Caki2 (cell line): ENCODE measurements around the gene CCDC126. TPM values are rescaled to one million over a fixed set of nuclear protein-coding genes. Genes with fewer than 3 reads are reported as not detected.
"Not testable (repeated sequence)": the region's sequence is repeated elsewhere in the genome, so short reads cannot be mapped to it uniquely, and the experiment has no call there.

Experiments used
- DNase-seq: peaks from one replicate; pipeline ENCODE4 v3.0.0-alpha.2; 2015; ENCODE audit warnings: low read depth
- in situ Hi-C: cut with HindIII; loops from 2 replicates; pipeline ENCODE4 v1.10.0; 2016; ENCODE audit warnings: low sequenced_read_pairs, low pct_unique_long_range_greater_than_20kb, mixed read lengths
- total RNA-seq: library from RNA; depleted of rRNA; stranded (reverse); fragments of >200 nt; shearing (Covaris generic); gene quantifications from 2 replicates; pipeline ENCODE4 v1.2.3, GENCODE V29; 2014; ENCODE audit warnings: low replicate concordance; rRNA removed

Gene CCDC126, protein sequence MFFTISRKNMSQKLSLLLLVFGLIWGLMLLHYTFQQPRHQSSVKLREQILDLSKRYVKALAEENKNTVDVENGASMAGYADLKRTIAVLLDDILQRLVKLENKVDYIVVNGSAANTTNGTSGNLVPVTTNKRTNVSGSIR
- 4.2 and 7.6 TPM in 2 replicates for total RNA-seq

DNA sequence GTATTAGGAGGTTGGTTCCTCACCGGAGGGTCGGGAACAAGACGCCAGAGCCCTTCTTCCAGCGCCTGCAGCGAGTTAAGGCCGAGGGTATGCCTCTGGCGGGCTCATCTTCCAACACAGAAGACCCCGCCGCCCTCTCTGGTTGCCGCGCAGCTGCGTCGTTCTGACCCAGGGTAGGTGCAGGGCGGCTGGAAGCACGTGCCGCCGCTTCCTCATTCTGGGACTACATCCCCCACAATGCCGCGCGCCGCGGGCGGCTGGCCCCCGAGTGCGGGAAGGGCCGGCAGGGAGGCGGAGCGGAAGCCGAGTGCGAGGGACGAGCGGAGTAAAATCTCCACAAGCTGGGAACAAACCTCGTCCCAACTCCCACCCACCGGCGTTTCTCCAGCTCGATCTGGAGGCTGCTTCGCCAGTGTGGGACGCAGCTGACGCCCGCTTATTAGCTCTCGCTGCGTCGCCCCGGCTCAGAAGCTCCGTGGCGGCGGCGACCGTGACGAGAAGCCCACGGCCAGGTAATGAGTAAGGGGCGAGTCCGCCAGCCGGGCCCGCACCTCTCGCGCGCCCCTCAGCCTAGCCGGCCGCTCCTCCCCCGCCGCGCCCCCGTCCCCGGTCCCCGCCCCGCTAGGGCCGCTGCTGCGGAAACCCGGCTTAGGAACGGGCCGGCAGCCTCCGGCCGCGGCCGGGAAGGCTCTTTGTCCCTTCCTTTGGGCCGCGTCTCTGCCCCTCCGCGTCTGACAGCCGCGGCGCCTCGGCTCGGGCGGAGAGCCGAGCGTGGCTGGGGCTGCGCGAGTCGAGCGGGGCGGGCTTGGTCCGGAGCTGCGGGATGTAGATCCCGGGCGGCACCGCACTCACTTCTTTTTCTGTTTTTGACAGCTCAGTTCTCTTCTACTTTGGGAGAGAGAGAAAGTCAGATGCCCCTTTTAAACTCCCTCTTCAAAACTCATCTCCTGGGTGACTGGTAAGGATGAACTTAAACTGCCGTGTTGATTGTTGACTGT, at the start of gene CCDC126:
Gene CCDC126 (plus strand): TSS at position 289 of the 998 bp plus-strand sequence. CDS start 13,934 bp downstream, outside the sequence.
- peak; percentile 90 for DNase-seq
- in situ Hi-C loops, result no loop called here

DNA sequence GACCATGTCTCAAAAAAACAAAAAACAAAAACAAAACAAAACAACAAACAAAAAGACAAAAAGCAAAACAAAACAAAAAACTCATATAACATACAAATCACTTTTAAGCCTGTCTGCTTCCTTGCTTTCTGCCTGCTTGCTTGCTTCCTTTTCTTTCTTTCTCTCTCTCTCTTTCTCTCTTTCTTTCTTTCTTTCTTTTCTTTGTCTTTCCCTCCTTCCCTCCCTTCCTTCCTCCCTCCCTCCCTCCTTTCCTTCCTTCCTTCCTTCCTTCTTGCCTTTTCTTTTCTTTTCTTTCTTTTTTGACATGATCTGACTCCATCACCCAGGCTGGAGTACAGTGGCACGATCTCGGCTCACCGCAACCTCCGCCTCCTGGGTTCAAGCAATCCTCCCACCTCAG, 49.5 kb upstream of the CCDC126 start:
- in situ Hi-C loops, result no loop called here
- no peak for DNase-seq

DNA sequence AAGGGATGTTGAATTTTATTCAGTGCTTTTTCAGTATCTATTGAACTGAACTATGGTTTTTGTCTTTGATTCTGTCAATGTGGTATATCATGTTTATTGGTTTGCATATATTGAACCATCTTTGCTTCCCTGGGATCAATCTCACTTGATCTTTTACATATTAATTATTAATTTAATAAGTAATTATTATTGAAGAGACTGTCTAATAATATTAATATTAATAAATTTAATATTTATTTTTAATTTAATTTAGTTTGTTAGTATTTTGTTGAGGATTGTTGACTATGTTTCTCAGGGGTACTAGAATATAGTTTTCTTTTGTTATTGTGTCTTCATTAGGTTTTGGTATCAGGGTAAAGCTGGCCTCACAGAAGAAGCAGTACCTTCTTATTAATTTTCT, 38.9 kb upstream of the CCDC126 start:
- no peak for DNase-seq
- in situ Hi-C loops, result no loop called here

DNA sequence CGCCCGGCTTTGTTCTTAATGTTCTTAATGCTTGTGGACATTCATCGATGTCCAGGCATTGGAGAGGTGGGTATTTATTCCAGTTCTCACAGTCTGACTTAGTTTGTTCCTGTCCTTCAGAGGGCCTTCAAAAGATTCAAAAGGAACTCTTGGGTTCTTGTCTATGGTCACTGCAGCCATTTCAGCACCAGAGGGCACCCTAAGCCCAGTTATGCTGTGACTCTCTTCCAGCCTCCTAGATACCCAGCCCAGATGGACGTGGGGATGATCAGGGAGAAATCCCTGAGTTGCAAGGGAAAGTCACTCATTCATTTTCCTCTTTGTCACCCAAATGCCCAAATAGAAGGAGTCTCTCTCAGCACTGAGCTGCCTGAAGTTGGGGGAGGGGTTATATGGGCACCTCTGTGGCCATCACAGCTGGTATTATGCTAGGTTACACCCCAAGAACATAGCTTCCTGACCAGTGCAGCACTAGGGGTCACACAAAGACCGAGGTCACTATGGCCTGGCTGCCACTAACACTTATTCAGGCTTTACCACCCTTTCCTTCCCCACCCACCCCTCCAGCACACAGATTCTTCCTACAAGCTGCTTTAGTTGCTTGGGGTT, 26.5 kb upstream of the CCDC126 start:
- DNase-seq, result peak; percentile 59
- in situ Hi-C loops, result no loop called here

DNA sequence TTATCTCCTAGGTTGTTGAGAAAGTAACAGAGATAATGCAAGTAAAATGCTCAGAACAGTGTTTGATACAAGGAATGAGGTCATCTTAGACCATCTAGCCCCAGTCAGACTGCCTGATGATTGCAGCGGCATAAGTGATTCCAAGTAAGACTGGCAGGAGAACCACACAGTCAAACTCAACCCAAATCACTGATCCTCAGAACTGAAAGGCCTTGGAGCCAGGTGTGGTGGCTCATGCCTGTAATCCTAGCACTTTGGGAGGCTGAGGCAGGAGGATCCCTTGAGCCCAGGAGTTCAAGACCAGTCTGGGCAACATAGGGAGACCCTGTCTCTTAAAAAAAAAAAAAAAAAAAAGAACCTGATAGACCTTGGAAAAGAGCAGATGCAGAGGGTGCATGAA, 15.2 kb upstream of the CCDC126 start:
- in situ Hi-C loops, result not testable (repeated sequence)

DNA sequence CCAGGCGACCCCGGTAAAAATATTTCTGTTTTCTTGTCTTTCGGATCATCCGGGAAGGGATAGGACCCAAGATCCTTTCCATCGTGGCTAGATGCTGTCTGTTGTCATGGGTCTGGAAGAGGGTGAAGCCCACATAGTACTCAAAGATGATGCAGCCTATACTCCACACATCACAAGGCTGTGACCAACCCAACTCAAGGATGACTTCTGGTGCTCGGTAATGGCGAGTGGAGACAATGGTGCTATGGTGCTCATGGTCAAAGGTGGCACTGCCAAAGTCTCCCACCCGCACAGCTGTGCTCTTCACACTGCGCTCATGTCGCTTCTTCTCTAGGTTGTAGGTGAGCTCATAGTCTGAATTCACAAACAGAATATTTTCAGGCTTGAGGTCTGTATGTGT, 11.9 kb upstream of the CCDC126 start:
- DNase-seq, in situ Hi-C loops: not testable (repeated sequence)

More for the DNA sequence above, 15.2 kb upstream of the CCDC126 start:
- not testable (repeated sequence) for DNase-seq

DNA sequence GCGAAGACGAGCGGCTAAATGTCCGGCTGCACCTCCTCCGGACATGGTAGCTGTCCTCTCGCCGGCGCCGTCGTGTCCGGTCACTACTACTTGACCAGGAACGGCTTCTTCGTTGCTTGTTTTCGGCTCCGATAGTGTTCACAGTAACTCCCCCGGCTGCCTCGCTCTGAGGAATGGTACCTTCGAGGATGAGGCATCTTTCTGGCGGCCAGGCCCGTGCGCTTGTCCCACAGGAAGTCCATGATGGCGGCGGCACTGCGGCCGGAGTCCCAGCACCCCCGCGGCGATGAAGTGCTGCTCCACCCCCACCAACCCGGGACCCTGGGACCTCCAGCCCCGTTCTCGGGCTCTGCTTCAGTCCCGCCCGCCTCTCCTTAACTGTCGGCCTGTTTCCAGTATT, 11.0 kb upstream of the CCDC126 start:
- no peak for DNase-seq
- in situ Hi-C loops, result no loop called here

DNA sequence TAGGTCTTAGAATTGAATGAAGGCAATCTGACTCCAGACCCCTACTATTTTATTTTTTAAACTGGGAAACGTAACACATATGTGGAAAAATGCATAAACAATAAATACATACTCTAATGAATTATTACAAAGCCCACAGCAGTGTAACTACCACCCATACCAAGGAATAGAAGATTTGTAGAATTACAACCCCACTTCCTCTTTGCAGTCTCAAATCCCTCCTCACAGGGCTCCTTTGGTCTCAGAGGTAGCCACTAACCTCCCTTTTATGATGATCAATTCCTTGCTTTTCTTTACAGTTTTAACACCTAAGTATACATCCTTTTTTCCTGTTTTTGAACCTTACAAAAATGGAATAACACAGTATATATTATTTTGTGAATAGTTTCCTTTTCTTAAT, 6.7 kb upstream of the CCDC126 start:
- DNase-seq, result no peak
- in situ Hi-C loops, result no loop called here

DNA sequence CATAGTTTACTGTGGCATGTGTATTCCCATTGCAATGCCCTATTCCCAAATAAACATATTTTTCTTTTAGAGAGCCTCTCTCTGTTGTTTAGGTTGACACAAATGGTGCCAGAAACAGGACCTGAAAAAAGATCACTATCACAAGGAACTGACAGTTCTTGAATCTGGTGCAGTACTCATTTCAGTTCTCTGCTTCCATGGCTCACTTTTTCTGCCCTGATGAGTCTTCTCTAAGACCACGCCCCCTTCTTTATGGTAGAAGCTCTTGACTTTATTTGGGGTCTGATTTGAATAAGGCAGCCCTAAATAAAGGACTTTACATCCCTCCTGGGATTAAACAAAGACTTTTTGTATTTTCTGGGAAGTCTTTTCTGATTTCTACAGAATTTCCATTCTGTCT, 3.5 kb upstream of the CCDC126 start:
- in situ Hi-C loops, result no loop called here

DNA sequence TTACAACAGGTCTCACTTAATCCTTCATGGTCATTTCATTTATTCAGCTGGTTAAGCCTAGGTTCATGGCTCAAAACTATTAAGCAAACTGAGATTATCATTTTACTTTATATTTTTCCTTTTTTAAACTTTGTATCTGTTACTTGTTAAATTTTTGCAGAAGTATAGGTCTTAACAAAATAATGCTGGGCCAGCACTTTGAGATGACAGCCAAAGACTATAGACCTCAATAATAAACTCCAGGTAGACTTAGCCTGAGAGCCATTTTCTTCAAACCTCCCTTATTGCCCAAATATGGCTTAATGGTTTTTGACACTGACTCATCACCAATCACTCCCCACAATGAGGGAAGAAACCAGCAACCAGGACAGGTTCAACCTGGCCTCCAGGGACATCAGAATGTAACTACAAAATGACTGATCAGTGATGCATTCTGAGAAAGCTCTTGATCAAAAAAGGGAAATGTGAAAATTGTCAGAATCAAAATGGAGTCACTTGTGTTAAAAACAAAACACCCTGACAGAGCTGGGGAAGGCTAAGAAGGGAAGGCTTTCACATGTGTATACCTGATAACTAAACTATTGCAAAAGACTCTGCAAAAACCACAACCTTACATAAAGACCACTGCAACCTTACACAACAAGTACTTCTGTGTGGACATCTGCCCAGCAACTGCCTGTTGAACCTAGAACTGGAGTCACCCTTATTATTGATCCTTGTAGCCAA, 2.1 kb upstream of the CCDC126 start:
- in situ Hi-C loops, result no loop called here
- peak; percentile 36 for DNase-seq

More for the DNA sequence above, 3.5 kb upstream of the CCDC126 start:
- no peak for DNase-seq

DNA sequence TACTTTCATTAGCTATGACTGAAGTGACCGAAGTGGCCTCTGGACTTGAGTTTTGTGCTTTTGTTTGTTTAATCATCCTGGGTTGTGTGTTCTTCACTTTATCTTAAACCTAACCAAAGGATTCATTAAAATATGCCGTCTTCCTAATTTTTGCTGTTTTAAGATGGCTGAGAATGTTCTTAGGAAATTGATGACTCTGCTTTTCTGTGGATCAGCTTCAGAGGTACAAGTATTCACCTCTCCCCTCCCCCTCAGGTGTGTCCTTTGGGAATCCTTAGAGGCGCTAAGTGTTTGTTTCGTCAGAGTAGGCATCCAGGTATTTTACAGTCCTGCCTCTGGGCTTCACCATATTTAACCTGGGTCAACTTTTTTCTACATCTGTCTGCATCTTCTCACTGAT, 1.1 kb downstream of the CCDC126 start:
- in situ Hi-C loops, result no loop called here
- no peak for DNase-seq

DNA sequence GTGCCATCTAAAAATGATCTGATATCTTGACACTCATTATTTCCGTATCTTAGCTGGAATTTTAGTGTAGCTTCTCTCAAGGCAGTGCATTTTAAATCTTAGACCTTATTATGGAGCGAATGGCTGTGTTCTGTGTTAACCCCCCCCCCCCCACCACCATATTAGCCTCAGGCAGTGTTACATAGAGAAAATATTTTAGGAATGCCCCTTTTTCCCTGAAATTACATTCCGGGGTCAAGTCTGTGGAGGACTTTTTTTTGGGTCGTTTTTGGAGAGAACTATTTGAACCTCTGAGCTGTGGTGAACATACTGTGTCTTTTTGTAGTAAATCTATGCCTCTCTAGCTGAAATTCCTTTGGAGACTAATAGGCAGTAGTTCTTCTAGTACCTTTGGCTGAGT, 3.1 kb downstream of the CCDC126 start:
- no peak for DNase-seq
- in situ Hi-C loops, result no loop called here

DNA sequence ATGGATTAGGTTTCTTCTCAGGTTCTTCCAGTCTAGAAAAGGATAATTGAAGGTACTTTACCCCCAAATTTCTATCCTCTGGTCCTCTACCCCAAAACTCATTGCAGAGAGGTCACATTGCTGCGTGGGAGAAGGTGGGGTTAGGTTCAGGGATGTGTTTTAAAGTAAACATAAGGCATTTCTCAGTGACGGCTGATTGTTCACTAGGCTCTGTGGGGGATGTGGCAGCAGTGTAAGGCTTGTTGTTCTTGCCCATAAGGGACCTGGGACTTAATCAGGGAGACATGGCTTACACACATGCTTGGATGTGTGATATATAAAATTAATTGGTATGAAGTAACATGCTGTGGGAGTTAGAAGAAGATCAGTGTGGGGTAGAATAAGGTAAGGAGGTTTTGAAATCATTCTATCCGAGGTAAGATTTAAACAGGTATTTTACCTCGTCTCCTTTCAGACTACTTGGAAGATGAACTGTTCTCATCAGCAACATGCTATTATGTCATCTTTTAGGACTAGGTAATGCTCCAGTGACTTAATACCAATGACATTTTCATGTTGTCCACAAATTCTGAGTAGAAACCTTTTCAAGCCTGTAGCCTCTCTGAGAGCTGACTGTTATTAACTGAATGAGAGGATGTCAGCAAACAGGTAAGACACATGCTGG, 6.6 kb downstream of the CCDC126 start:
- in situ Hi-C loops, result no loop called here
- no peak for DNase-seq

DNA sequence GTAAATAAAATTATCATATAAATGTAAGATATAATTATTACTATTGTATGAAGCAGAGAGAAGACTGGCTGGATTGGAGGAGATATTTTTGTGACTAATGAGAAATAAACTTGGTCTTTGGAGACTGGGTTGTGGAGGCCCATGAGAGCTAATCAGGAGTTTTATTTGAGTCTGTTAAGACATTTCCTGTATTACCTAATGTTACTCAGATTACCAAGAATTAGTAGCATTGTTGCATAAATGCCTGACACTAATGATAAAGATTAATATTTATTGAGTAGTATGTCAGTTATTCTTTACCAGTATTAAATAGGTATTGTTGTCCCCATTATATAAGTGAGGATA, 7.1 kb downstream of the CCDC126 start:
- in situ Hi-C loops, result no loop called here
- no peak for DNase-seq

DNA sequence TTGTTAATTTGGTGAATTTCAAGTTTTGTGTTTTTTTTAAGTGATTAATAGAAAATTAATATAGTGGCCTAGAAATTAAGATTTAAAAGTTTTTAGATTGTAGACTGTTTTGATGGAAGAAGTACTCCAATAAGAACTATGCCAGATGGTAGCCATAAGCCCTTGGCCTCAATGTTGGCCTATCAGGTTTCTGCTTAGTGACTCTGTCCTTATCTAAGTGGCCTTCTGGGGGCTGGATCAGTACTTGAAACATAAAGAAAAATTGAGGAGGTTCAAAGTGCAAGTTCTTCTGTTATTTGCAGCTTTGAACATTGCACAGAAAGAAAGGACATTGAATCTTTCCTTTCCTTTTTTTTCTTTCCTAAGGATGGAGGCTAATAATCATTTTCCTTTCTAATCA, 9.9 kb downstream of the CCDC126 start:
- in situ Hi-C loops, result no loop called here

DNA sequence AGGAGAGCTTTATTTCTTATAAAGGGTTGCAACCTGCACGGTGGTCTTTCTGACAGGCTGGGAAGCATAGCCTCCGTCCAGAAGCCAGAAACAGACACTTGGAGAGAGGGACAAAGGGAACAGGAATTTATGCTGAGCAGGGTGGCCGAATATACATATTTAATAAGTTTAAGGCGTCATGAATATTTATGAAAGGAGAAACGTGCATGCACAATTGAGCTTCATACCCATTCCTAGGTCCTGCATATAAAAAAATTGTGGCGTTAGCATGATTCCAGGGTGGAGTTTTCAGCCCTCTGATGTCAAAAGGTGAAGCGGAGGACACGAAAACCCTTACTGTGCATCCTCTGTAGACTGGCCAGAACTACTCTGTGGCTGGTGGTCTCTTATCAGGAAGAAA, 10.7 kb downstream of the CCDC126 start:
- in situ Hi-C loops, result no loop called here
- DNase-seq, result no peak

More for the DNA sequence above, 9.9 kb downstream of the CCDC126 start:
- no peak for DNase-seq

DNA sequence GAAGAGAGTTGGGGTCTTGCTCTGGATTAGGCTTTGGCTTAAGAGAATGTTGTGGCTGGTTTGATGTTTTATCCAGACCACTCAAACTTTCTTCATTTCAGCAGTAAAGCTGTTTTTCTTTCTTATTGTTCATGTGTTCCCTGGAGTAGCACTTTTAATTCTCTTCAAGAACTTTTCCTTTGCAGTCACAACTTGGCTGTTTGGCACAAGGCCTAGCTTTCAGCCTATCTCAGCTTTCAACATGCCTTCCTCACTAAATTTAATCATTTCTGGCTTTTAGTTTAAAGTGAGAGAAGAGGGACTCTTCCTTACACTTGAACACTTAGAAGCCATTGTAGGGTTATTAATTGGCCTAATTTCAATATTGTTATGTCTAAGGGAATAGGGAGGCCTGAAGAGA, 18.1 kb downstream of the CCDC126 start:
- DNase-seq, result no peak
- in situ Hi-C loops, result no loop called here

DNA sequence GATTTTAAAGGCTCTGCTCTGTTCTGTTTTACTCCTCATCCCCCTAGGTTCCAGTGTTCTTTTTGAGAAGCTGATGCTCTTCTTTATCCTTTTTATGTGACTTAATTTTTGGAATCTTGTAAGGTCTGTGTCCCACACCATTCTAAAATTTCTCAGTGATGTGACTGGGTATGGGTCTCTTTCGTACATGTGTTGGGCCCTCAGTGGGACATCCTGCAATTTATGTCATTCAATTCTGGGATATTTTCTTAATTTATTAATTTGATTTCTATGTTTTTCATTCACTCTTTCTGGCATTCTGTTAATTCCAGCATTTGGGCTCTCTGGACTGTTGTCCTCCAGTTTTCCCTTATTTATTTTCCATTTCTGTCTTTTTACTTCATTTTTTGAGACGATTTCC, 19.4 kb downstream of the CCDC126 start:
- no peak for DNase-seq
- in situ Hi-C loops, result no loop called here
